Right cardiac atrium (tissue), 5 donors: ENCODE measurements around the gene ZSWIM6. TPM values are rescaled to one million over a fixed set of nuclear protein-coding genes. Genes with fewer than 3 reads are reported as not detected.
A peak's percentile ranks its signal among the peaks of the same experiment; 100 is the strongest.

Experiments
- ATAC-seq, 2 donors: fragments of 200-7000 bp; cut with Tn5 transposase; one replicate each; pipeline versions ENCODE4 v1.8.0 to v1.9.1; 2020; ENCODE audit warnings: moderate library complexity in 2 of 2, mild to moderate bottlenecking in 1 of 2
- DNase-seq, 3 donors: peaks; one replicate each; pipeline ENCODE4 v3.0.0-alpha.2; 2020
- H3K27ac ChIP-seq: one replicate; pipeline ENCODE4 v1.5.1; 2013; ENCODE audit warnings: mild to moderate bottlenecking, low read length, control low read depth, moderate library complexity
- H3K27me3 ChIP-seq: one replicate; pipeline ENCODE4 v1.6.1; 2013; ENCODE audit not compliant: control insufficient read depth, insufficient read depth
- H3K4me1 ChIP-seq: one replicate; pipeline ENCODE4 v1.6.1; 2013; ENCODE audit warnings: low read length; ENCODE audit not compliant: control insufficient read depth, insufficient read depth
- H3K4me3 ChIP-seq: one replicate; pipeline ENCODE4 v1.5.1; 2013; ENCODE audit warnings: low read length, control low read depth
- H3K9me3 ChIP-seq: one replicate; pipeline ENCODE4 v1.6.1; 2013; ENCODE audit warnings: low read length; ENCODE audit not compliant: control insufficient read depth
- WGBS: extraction: QIAGEN DNeasy Blood & Tissue Kit; methylation state at CpG from one replicate; pipeline ENCODE4 v1.1.7; 2013; 5-methylcytosine and 5-hydroxymethylcytosine counted together
- intact Hi-C, 4 donors: fragments of 100-400 bp; cut with DNase I; formaldehyde crosslinking; loops; one replicate each; pipeline versions ENCODE4 v1.11.0 to v1.14.0; 2022 to 2023
- polyA plus RNA-seq: library from polyadenylated mRNA; stranded (reverse); fragments of 200-250 nt; gene quantifications from one replicate; pipeline ENCODE4 v1.2.3, GENCODE V29; 2013
- total RNA-seq, 4 donors: library from RNA; stranded (reverse); fragmentation: NEBNext Ultra II Directional; extraction: Animal tissue kit (Norgen Biotek cat#: 25700); gene quantifications; one replicate each; pipeline ENCODE4 v1.2.1, GENCODE V29; 2021
- donor health status: healthy with polysubstance abuse.
- donor health status: DM: no; HTN: yes; CAD: no.
- donor health status: DM: no; HTN: no; CAD: no.
- donor health status: DM: no; HTN: yes; CAD: no; lungs with severe emphysema.
- donor health status: DM: yes; HTN: yes; CAD: no.

ZSWIM6 gene
- total and polyA plus RNA-seq, 5 donors: 2.5 to 7.9 (median 6.8) TPM

DNA sequence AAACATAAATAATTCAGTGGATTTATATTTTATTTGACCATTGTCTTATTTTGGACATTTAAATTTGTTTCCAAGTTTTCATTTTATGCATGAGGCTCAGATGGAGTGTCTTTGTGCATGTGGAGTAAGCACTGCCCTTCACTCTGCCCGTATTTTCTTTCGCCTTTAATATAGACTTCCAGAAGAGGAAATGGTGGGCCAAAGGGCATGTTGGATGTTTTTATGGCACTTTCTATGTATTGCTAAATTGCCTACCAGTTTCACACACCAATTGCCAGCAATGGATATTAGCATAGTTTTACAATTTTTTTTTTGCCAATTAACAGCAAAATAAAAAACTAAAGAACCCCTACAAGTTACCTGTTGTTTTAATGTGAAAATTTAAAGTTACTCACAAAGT, 38.4 kb downstream of the ZSWIM6 start:
- Histone ChIP-seq H3K9me3 (no peaks in the 10 kb centered on the region), H3K4me3 (no peak overlapping the region), H3K27ac (no peak overlapping the region), H3K4me1 (no peaks in the 10 kb centered on the region), H3K27me3 (no peaks in the 10 kb centered on the region)
- WGBS: 79% methylated on average over 2 of the region's 2 CpGs
- DNase-seq (no peak), ATAC-seq (no peak)
- intact Hi-C loops: no loop called here

DNA sequence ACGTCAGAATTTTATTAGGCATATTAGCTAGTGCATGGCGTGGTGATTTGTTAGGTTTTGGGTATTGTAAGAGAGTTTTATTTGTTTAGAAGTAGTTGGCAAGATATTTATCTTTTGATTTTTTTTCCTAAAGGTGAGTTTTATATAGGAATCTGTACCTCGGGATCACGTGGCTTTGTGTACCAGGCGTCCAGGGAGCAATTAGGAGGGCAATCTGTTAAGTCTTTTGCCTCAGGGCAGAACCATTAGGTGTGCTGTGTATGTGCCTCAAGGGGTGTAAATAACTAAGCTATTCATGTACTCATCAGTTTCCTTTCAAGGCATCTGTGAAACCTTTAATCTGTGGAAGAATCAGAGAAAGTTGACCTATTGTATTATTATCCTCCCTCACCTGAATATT, 39.4 kb downstream of the ZSWIM6 start:
- 86% methylated on average over 5 of the region's 5 CpGs for WGBS
- Histone ChIP-seq H3K27ac (no peak overlapping the region), H3K9me3 (no peaks in the 10 kb centered on the region), H3K27me3 (no peaks in the 10 kb centered on the region), H3K4me1 (no peaks in the 10 kb centered on the region), H3K4me3 (no peak overlapping the region)
- no peak for ATAC-seq
- intact Hi-C loops: no loop called here
- DNase-seq: no peak

DNA sequence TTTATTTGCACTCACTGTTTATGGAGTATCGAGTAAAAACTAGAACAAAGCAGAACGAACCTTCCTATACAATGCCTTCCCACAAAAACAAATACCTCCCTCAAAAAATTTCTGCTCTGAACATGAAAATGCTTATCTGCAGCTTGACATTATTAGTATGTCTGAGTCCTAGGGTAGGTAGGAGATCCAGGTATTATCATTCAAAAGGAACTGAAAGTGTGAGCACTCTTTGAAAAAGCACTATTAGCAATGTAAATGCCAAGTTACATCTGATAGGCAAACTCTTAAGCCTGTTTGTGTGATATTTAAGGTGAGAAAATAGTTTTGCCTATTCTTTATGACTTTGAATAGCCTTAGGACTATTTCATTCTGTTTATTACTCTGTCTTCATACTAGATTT, 47.6 kb downstream of the ZSWIM6 start:
- ATAC-seq: no peak
- intact Hi-C loops: no loop called here

DNA sequence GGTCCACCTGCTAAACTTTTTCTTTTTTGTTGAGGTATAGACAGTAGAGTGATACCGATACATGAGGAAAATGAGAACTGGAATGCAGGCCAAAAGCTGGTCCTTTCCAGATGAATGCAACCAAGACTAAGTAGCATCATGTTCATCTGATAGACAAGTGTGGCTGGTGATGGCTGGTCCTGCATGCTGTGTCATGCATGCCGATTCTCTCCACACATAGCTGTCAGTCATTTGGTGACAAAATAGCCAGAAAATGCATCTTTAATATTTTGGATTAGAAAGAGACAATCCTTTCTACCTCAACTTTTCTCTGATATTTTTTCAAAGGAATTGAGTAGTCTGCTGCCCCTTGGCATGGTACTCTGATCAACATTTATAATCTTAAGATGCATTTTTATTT, 49.9 kb downstream of the ZSWIM6 start:
- no peak overlapping the region for H3K4me3 ChIP-seq
- intact Hi-C loops: no loop called here
- H3K9me3 ChIP-seq: no peaks in the 10 kb centered on the region
- ATAC-seq (no peak), DNase-seq (no peak)
- no peak overlapping the region for H3K27ac ChIP-seq
- H3K27me3 ChIP-seq: no peaks in the 10 kb centered on the region
- peaks cover 3% of the 10 kb centered on the region for H3K4me1 ChIP-seq
- 92% methylated on average over 2 of the region's 2 CpGs for WGBS

More for the DNA sequence above, 47.6 kb downstream of the ZSWIM6 start:
- WGBS: 94% methylated on average over 2 of the region's 2 CpGs
- no peak for DNase-seq
- Histone ChIP-seq H3K27me3 (no peaks in the 10 kb centered on the region), H3K4me1 (no peaks in the 10 kb centered on the region), H3K4me3 (no peak overlapping the region), H3K27ac (no peak overlapping the region), H3K9me3 (no peaks in the 10 kb centered on the region)

DNA sequence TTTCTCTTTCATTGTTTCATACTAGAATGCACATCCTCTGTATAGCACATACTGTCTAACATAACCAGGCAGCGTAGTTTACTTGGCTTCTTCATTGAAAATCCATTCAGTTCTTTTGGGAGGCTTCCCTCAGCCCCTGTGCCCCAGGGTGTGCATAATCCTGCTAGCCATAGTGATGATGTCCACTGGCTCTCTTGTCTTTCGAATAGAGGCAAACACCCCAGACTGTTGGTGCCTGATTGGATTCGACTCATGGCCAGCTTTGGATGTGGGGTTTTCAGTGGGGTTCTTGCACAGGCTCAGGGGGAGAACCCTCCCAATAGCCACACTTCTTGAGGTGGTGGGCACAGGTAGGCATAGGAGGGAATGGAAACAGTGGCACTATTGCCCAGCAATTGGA, 53.6 kb downstream of the ZSWIM6 start:
- H3K4me1 ChIP-seq: peaks cover 5% of the 10 kb centered on the region
- no peaks in the 10 kb centered on the region for H3K9me3 ChIP-seq
- intact Hi-C loops: no loop called here
- 97% methylated on average over 3 of the region's 3 CpGs for WGBS
- H3K27ac ChIP-seq: no peak overlapping the region
- no peak for DNase-seq
- ATAC-seq: no peak
- H3K4me3 ChIP-seq: no peak overlapping the region
- H3K27me3 ChIP-seq: no peaks in the 10 kb centered on the region

DNA sequence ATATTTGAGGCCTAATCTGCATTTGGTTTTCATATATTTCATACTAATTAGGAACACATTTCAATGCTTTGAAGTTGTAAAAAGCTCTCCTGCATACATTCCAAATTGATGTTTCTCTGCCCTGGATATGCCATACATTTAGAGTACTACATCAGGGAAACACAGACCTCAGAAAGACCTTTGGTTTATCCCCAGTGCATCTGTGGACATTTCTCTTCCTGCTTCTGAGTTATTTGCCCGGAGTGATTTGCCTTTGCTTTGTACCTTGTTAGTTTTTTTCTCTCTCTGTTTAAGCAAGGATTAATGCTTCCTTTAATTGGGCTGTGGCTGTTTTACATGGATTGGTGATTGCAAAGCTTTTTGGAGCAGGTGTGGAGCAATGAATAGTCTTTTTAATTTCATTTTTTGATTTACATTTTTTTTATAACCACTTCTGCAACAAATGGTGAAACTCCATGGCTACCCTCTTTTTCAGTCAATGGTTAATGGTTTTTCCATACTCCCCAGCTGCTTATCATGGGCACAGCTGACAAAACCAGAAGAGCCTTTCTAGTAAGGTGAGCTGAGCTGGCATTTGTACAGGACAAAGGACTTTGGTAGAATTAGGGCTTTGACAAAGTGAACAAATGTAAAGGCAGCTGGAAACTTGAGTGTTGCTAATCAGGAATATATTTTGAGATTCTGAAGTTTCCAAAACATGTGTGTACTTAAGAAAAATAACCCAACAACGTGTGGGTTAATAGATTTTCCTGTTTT, 54.2 kb downstream of the ZSWIM6 start:
- no peaks in the 10 kb centered on the region for H3K9me3 ChIP-seq
- H3K27ac ChIP-seq: no peak overlapping the region
- intact Hi-C loops: no loop called here
- no peak overlapping the region for H3K4me3 ChIP-seq
- no peaks in the 10 kb centered on the region for H3K27me3 ChIP-seq
- peaks cover 5% of the 10 kb centered on the region for H3K4me1 ChIP-seq
- no peak for ATAC-seq
- WGBS: 71% methylated on average over 2 of the region's 2 CpGs
- DNase-seq: no peak

DNA sequence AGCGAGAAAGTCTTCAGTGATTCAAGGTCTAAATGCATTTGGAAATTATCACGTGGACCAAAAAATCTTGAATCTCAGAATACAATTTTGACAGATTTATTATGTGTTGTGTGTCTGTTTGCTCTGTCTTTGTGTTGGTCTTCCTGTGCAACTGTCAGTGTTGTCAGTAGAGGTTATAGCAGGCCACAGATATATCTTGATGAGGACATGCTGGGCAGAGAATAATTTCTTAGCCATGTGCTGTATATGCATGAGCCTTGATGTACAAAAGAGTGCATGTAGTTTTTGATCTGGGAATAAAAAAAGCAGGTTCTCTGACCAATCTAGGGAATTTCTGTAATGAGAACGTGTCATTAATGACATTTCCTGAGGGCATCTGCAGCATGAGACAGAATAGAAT, 57.6 kb downstream of the ZSWIM6 start:
- H3K27ac ChIP-seq: no peak overlapping the region
- ATAC-seq: no peak
- no peaks in the 10 kb centered on the region for H3K9me3 ChIP-seq
- intact Hi-C loops: no loop called here
- H3K4me1 ChIP-seq: peaks cover 7% of the 10 kb centered on the region
- DNase-seq: no peak
- 71% methylated on average over 3 of the region's 3 CpGs for WGBS
- H3K27me3 ChIP-seq: no peaks in the 10 kb centered on the region
- no peak overlapping the region for H3K4me3 ChIP-seq

DNA sequence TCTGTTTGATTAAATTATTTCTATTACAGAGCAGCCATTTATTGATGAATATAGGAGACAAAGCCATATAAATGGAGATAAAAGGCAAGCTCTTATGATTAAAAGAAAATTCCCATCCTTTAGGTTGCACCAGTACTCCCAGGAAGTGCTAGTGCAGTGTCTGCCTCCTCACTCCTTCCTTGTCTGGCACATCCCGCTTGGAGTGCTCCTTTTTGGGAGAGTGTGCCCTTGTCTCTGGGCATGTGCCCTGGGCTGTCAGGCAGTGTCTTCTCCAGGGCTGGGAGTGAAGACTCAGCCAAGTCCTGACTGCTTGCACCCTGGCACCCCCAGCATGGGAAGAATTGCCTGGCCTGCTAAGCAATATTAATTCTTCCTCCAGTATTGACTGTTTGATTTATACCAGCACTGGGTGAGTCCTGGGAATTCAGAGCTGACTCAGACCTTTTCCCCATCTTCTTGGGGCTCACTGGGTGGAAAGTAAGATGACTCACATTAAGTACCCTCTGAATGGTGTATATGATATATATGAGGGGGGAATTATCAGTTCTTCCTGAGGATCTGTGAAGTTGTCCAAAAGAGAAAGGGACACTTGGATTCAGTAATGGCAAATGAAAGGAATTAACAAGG, 62.1 kb downstream of the ZSWIM6 start:
- 83% methylated on average over 1 of the region's 1 CpG for WGBS
- no peak overlapping the region for H3K27ac ChIP-seq
- H3K4me3 ChIP-seq: no peak overlapping the region
- intact Hi-C loops: no loop called here
- no peaks in the 10 kb centered on the region for H3K27me3 ChIP-seq
- DNase-seq (no peak), ATAC-seq (peak; percentile 40 to 58)
- peaks cover 3% of the 10 kb centered on the region for H3K4me1 ChIP-seq
- no peaks in the 10 kb centered on the region for H3K9me3 ChIP-seq

DNA sequence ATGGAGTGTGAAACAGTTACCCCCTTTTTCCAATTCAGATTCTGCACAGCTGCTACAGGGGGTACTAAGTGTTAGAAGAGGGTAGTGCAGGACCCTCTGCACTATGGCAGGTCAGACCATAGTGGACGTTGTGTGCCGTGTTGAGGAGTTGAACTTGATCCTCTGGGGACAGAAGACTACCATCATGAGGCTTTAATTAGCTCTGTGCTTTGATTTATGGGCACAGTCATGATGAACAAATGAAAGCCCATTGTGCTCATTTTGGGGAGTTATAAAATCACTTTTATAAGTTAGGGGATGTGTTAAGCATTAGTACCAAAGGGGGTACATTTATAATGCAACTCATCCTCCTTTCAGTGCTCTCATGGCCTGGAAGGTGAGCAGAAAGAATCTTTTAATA, 62.7 kb downstream of the ZSWIM6 start:
- H3K4me3 ChIP-seq: no peak overlapping the region
- no peak overlapping the region for H3K27ac ChIP-seq
- WGBS: 85% methylated on average over 2 of the region's 2 CpGs
- ATAC-seq: no peak
- H3K4me1 ChIP-seq: peaks cover 4% of the 10 kb centered on the region
- intact Hi-C loops: no loop called here
- no peaks in the 10 kb centered on the region for H3K27me3 ChIP-seq
- H3K9me3 ChIP-seq: no peaks in the 10 kb centered on the region
- no peak for DNase-seq

DNA sequence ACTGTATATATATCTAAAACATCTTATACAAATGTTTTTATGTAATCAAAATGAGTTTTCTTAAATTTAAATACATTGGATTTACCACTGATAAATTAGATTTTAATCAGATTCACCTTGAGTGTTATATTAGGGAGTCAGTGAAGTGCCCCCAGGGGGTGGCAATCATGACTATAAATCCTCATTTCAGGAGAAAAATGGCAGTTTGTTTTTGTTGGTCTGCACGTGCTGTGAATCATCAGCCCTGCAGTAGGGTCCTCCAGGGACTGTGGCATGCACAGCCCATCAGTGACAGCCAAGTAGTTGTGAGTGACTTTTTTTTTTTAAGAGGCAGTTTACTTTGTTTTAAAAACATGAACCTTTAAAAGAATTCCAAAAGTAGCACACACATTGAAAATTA, 65.2 kb downstream of the ZSWIM6 start:
- no peaks in the 10 kb centered on the region for H3K27me3 ChIP-seq
- intact Hi-C loops: no loop called here
- H3K4me1 ChIP-seq: peaks cover 5% of the 10 kb centered on the region
- 25% methylated on average over 1 of the region's 1 CpG for WGBS
- H3K4me3 ChIP-seq: no peak overlapping the region
- ATAC-seq (no peak), DNase-seq (no peak)
- no peak overlapping the region for H3K27ac ChIP-seq
- H3K9me3 ChIP-seq: no peaks in the 10 kb centered on the region

DNA sequence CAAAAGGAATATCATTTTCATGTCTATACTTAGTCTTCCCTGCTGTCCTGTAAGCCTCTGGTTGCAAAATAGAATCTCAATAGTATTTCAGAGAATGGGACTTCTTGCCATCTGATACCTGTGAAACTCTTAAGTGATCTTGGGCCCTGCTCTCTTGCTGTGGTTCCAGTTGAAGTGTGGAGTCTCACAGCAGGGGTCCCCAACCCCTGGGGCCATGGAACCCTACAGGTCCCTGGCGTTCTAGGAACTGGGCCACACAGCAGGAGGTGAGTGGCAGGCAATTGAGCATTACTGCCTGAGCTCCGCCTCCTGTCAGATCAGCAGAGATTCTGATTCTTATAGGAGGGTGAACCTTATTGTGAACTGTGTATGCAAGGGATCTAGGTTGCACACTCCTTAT, 65.9 kb downstream of the ZSWIM6 start:
- intact Hi-C loops: no loop called here

More for the DNA sequence above, 65.9 kb downstream of the ZSWIM6 start:
- Histone ChIP-seq H3K4me3 (no peak overlapping the region), H3K4me1 (peaks cover 5% of the 10 kb centered on the region), H3K27me3 (no peaks in the 10 kb centered on the region), H3K27ac (no peak overlapping the region), H3K9me3 (no peaks in the 10 kb centered on the region)
- 95% methylated on average over 2 of the region's 2 CpGs for WGBS
- ATAC-seq: no peak
- no peak for DNase-seq
